Activated CD4-positive, alpha-beta T cell treated with anti-CD3 and anti-CD28 coated beads, Interleukin-2, amount 10 ng/mL, durations not matched to agents 7 days and 5 days (primary cell): ENCODE measurements around the gene PNCK. TPM values are rescaled to one million over a fixed set of nuclear protein-coding genes. Genes with fewer than 3 reads are reported as not detected.
A peak's percentile ranks its signal among the peaks of the same experiment; 100 is the strongest.

Experiments
- CTCF ChIA-PET: fragments of 350-600 bp; sonication (Branson Sonifier 250); formaldehyde crosslinking; loops from one replicate; lab custom pipeline; 2021; ENCODE audit warnings: antibody characterized with exemption; lab: Charles Lee
- POLR2A ChIA-PET: fragments of 350-600 bp; sonication (Branson Sonifier 250); formaldehyde crosslinking; loops from one replicate; lab custom pipeline; 2021; ENCODE audit warnings: antibody characterized with exemption; lab: Charles Lee
- DNase-seq: peaks from one replicate; pipeline ENCODE4 v3.0.0-alpha.2; 2020
- H3K27ac Mint-ChIP-seq: one replicate; pipeline ENCODE4 v1.8.0; 2021; ENCODE audit warnings: mild to moderate bottlenecking, moderate library complexity, mixed read lengths
- H3K27me3 Mint-ChIP-seq: one replicate; pipeline ENCODE4 v1.8.0; 2021; ENCODE audit warnings: mixed read lengths
- H3K36me3 Mint-ChIP-seq: one replicate; pipeline ENCODE4 v1.8.0; 2021; ENCODE audit warnings: low read depth, mixed read lengths
- H3K4me1 Mint-ChIP-seq: one replicate; pipeline ENCODE4 v1.8.0; 2021; ENCODE audit warnings: mixed read lengths
- H3K4me3 Mint-ChIP-seq: one replicate; pipeline ENCODE4 v1.8.0; 2021; ENCODE audit warnings: mild to moderate bottlenecking, moderate library complexity, mixed read lengths
- H3K9me3 Mint-ChIP-seq: one replicate; pipeline ENCODE4 v1.8.0; 2021; ENCODE audit warnings: mixed read lengths
- total RNA-seq, 2 experiments: library from RNA; stranded (reverse); gene quantifications; one replicate each; pipeline ENCODE4 v1.2.3, GENCODE V29; 2021

Gene PNCK
- total RNA-seq, 2 experiments from 2014 or later, result not detected

DNA sequence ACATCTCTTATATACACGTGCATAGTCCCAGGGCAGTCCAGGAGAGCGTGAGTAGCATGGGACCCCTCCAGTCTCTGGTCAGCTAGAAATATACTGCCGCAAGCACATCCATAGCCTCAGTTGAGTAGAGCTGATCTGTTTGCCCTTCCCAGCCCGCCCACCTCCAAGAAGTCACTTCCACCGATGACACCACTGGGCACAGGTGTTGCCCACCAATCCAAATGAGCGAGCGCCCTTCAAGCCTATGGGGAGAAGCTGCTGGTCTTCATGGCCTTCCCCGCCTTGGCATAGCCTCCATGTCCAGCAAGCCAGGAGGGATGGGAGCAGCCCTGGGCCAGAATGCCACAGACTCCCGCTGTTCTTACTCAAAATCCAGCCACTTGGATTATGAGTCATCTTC is 16.5 kb downstream of the PNCK start:
- Mint-ChIP-seq H3K9me3 (no peaks in the 10 kb centered on the region), H3K27ac (no peak overlapping the region), H3K27me3 (peaks cover 27% of the 10 kb centered on the region), H3K36me3 (no peaks in the 10 kb centered on the region), H3K4me1 (peaks cover 2% of the 10 kb centered on the region), H3K4me3 (no peak overlapping the region)
- ChIA-PET POLR2A (interaction anchor here (1.1 kb wide), 1 partner anchor 319 kb away, joined by 3 read pairs; no protein-coding TSS in a partner anchor), CTCF (interaction anchor here (0.7 to 2.1 kb wide), 5 partner anchors 11 to 117 kb away, joined by 3 to 9 read pairs (median 3); no protein-coding TSS in a partner anchor)
- no peak for DNase-seq

DNA sequence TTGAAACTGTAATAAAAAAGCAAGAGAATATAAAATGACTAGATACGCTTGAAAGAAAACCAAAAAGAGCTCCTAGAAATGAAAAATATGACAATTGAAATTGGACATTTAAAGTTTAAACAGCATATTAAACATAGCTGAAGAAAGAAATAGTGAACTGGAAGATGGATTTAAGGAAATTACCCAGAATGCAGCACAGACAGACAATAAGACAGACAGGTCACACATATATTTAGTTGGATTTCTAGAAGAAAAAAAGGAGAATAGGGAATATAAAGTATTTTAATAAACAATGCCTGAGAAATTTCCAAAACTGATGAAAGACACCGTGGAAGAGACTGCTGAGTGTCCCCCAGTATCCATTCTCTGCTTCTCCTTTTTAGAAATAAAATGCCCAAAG is 20.1 kb downstream of the PNCK start:
- Mint-ChIP-seq H3K36me3 (no peaks in the 10 kb centered on the region), H3K27me3 (peaks cover 6% of the 10 kb centered on the region), H3K9me3 (no peaks in the 10 kb centered on the region), H3K27ac (no peak overlapping the region), H3K4me1 (no peaks in the 10 kb centered on the region), H3K4me3 (no peak overlapping the region)
- ChIA-PET POLR2A (no interaction called here), CTCF (no interaction called here)
- no peak for DNase-seq

DNA sequence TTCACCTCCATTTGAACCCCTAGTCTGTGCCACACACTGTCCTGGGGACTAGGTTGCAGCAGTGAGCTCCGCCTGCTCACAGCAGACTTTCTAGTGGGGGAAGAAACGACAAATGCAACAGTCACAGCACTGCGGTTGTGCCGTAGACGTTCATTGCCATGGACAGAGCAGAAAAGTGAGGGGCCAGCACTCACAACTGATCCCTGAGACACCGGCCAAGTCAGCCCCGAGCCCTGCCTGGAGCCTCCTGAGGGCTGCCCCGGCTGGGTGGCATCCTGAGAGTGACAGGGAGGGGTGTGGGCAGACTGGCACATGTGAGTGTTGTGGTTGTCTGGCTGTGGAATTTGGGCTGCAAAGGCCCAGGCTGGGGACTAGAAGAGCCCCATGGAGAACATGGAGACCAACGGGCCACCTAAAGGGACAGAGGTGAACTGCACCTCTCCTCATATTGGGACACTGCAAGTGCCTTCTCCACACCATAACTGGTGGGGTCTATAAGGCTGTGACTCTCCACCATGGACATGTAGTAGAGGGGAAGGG is 22.0 kb downstream of the PNCK start:
- ChIA-PET CTCF (interaction anchor here (0.5 to 1.5 kb wide), 4 partner anchors 10 to 113 kb away, joined by 3 read pairs; no protein-coding TSS in a partner anchor), POLR2A (interaction anchor here (0.7 kb wide), 1 partner anchor 23 kb away, joined by 3 read pairs; no protein-coding TSS in a partner anchor)
- H3K4me1 Mint-ChIP-seq, result no peaks in the 10 kb centered on the region
- no peak overlapping the region for H3K4me3 Mint-ChIP-seq
- peaks cover 9% of the 10 kb centered on the region for H3K27me3 Mint-ChIP-seq
- no peaks in the 10 kb centered on the region for H3K9me3 Mint-ChIP-seq
- no peak for DNase-seq
- H3K36me3 Mint-ChIP-seq, result no peaks in the 10 kb centered on the region
- no peak overlapping the region for H3K27ac Mint-ChIP-seq

DNA sequence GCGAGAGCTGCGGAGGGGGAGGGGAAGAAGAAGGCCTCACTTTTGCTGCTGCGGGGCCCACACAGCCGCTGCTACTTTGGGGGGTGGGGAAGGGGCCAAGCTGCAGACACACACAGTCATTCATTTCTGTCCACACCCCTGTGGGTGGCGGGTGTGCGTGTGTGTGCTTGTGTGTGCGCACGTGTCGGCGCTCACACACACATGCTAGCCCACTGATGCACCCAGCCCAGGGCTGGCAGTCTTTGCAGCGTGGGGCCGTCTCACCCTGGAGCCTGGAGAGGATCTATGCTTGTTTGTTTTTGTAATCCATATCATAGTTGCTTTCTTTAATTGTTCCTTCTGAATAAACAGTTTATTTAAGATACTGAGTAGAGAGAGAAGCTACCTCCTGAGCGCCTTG is 22.7 kb downstream of the PNCK start:
- Mint-ChIP-seq H3K36me3 (no peaks in the 10 kb centered on the region), H3K27ac (no peak overlapping the region), H3K4me1 (no peaks in the 10 kb centered on the region), H3K27me3 (peaks cover 13% of the 10 kb centered on the region), H3K9me3 (no peaks in the 10 kb centered on the region), H3K4me3 (no peak overlapping the region)
- CTCF ChIA-PET, result interaction anchor here (1.1 to 1.5 kb wide), 2 partner anchors 10 to 97 kb away, joined by 3 read pairs; no protein-coding TSS in a partner anchor
- DNase-seq, result no peak
- POLR2A ChIA-PET, result no interaction called here

DNA sequence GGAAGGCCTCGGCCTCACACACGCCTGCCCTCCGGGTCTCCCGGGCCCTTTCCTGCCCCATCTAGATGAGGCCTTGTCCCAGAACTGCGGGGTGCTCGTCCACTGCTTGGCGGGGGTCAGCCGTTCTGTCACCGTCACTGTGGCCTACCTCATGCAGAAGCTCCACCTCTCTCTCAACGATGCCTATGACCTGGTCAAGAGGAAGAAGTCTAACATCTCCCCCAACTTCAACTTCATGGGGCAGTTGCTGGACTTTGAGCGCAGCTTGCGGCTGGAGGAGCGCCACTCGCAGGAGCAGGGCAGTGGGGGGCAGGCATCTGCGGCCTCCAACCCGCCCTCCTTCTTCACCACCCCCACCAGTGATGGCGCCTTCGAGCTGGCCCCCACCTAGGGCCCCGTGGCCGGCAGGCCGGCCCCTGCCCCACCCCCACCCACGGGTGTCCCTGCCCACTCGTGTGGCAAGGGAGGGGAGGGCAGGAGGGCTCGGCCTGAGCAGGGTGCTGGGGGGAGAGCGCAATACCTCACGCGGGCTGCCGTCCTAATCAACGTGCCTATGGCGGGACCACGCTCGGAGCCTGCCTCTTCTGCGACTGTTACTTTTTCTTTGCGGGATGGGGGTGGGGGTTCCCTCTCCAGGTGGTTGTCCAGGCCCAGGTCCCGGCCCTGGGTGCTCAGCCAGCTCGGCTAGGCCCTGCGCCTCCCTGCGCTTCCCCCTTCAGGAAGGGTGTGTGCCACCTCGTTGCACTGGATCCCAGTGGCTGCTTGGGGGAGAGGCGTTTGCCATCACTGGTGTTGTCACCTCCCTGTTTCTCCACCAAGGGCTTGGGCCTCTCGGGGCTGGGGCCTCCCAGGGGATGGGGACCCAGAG is 23.5 kb downstream of the PNCK start:
- H3K4me3 Mint-ChIP-seq, result no peak overlapping the region
- H3K4me1 Mint-ChIP-seq, result no peaks in the 10 kb centered on the region
- ChIA-PET CTCF (interaction anchor here (0.8 to 1.2 kb wide), 4 partner anchors 15 to 96 kb away, joined by 3 to 4 read pairs (median 4); no protein-coding TSS in a partner anchor), POLR2A (no interaction called here)
- H3K9me3 Mint-ChIP-seq, result no peaks in the 10 kb centered on the region
- H3K27ac Mint-ChIP-seq, result no peak overlapping the region
- H3K36me3 Mint-ChIP-seq, result no peaks in the 10 kb centered on the region
- H3K27me3 Mint-ChIP-seq, result peaks cover 19% of the 10 kb centered on the region
- DNase-seq, result no peak

DNA sequence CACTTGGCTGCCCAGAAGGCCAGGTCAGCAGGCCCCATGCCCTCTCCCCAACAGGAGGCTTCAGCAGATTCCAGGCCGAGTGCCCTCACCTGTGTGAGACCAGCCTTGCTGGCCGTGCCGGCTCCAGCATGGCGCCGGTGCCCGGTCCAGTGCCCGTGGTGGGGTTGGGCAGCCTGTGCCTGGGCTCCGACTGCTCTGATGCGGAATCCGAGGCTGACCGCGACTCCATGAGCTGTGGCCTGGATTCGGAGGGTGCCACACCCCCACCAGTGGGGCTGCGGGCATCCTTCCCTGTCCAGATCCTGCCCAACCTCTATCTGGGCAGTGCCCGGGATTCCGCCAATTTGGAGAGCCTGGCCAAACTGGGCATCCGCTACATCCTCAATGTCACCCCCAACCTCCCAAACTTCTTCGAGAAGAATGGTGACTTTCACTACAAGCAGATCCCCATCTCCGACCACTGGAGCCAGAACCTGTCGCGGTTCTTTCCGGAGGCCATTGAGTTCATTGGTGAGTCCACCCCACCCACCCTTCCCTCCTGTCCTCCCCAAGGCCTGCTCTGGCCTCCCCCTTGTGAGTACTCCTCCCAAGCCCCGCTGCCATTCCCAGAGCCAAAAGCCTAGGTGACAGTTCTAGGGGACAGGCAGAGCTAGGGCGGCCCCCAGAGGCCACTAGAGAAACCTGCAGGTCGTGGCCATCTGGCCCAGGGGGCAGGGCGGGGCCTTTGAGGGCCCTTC is 24.3 kb downstream of the PNCK start:
- H3K4me1 Mint-ChIP-seq, result no peaks in the 10 kb centered on the region
- peak; percentile 37 for DNase-seq
- ChIA-PET CTCF (interaction anchor here (0.8 to 1.2 kb wide), 5 partner anchors 12 to 95 kb away, joined by 3 to 4 read pairs (median 4); no protein-coding TSS in a partner anchor), POLR2A (no interaction called here)
- H3K9me3 Mint-ChIP-seq, result no peaks in the 10 kb centered on the region
- peaks cover 26% of the 10 kb centered on the region for H3K27me3 Mint-ChIP-seq
- no peaks in the 10 kb centered on the region for H3K36me3 Mint-ChIP-seq
- no peak overlapping the region for H3K27ac Mint-ChIP-seq
- no peak overlapping the region for H3K4me3 Mint-ChIP-seq

DNA sequence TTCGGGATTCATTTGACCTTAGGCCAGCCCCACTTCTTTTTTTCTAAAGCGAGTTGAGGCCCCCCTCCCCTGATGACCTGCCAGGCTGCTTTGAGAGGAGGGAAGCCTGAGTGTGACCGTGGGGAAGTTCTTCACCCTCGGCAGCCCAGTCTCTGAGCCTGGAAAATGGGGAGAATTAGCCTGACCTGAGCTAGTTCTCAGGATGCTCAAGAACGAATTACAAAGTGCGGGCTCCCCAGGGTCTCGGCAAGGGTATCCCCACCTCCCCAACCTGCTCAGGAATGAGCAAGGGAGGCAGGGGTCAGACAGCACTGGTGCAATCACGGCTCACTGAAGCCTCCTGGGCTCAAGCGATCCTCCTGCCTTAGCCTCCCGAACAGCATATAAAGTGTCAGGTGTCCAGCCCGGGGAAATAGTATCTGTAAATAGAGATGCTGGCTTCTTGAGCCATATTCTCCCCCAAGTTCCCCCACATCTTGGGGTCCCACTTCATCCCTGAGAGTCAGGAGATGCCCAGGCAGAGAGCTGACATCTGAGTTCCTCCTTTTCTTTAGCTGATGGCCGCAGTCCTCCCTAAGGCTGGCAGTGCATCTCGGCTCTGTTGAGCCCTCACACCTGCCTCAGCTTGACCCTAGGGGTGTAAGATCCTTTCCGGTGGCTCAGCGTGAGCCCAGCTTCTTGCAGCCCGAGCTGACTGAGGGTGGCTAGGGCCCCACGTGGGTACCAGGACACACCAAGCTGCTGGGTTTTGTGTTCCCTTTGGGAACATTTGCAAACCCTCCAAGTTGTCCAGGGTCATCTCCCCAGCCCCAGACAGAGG is 25.0 kb downstream of the PNCK start:
- H3K4me1 Mint-ChIP-seq, result no peaks in the 10 kb centered on the region
- POLR2A ChIA-PET, result no interaction called here
- no peak for DNase-seq
- no peak overlapping the region for H3K4me3 Mint-ChIP-seq
- CTCF ChIA-PET, result interaction anchor here (1.0 to 1.4 kb wide), 4 partner anchors 13 to 93 kb away, joined by 3 to 5 read pairs (median 4); no protein-coding TSS in a partner anchor
- no peak overlapping the region for H3K27ac Mint-ChIP-seq
- H3K27me3 Mint-ChIP-seq, result peaks cover 28% of the 10 kb centered on the region
- H3K36me3 Mint-ChIP-seq, result no peaks in the 10 kb centered on the region
- no peaks in the 10 kb centered on the region for H3K9me3 Mint-ChIP-seq

DNA sequence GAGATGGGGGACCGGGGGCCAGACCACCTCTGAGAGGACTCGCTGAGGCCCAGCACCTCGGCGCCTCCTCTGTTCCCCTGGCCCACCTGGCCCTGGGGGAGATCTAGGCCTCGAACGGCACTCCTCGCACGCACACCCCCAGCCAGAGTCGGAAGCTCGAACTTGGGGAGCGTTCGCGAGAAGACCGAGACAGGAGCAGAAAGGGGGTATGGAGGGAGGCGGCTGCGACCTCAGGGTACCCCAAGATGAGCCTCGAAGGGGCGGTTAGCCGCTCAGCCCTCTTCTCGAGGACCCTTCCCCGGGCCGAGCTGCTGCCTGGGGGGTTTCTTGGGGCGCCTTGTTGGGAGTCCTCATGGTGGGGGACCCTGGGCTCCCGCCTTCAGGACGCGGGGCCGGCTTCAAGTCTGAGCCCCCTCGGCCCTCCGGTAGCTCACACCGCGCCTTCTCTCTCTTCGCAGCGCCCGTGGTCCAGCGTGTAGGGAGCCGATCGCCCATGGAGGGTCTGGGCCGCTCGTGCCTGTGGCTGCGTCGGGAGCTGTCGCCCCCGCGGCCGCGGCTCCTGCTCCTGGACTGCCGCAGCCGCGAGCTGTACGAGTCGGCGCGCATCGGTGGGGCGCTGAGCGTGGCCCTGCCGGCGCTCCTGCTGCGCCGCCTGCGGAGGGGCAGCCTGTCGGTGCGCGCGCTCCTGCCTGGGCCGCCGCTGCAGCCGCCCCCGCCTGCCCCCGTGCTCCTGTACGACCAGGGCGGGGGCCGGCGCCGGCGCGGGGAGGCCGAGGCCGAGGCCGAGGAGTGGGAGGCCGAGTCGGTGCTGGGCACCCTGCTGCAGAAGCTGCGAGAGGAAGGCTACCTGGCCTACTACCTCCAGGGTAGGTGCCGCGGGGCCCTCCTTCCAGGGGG is 25.9 kb downstream of the PNCK start:
- DNase-seq, result no peak

DNA sequence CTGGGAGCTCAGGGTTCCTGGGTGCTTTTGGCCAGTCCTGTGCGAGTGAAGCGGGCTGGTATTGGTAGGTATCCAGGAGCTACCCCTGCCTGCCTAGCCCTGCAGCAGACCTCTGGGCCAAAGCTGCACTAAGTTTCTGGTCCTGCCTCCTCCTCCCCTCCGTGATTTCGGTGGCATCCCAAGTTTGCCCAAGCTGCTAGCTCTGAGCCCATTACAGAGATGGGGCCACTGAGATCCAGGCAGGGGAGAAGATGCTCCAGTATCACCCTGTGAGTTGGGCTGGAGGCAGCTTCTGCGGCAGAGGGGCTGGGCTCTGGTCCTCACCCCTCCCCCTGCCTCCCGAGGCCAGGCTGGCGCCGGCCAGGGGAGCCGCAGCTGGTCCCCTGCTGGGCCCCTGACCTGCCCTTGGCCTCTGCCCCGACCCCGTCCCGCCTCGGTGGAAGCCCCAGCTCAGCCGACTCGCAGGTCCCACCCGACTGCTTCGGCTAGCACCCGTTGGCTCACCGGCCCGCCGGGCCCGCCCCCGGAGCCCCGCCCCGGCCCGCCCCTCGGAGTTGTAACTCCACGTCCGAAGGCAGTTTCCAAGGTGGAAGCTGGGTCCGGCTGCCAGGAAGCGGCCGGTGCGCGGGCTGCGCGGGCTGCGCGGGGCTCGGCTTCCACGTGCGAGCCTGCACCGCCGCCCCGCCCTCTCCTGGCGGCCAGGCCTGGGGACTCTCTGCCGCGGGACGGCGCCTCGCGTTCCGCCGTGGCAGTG is 26.8 kb downstream of the PNCK start, which contains the start of gene DUSP9:
Gene DUSP9, plus strand, starts transcription at position 584 of the 754 bp plus-strand sequence. CDS start 751 bp downstream, outside the sequence.
- H3K27me3 Mint-ChIP-seq, result peaks cover 35% of the 10 kb centered on the region
- POLR2A ChIA-PET, result no interaction called here
- CTCF ChIA-PET, result interaction anchor here (1.2 to 2.7 kb wide), 4 partner anchors 16 to 107 kb away, joined by 3 to 8 read pairs (median 4); no protein-coding TSS in a partner anchor
- H3K4me3 Mint-ChIP-seq, result no peak within 1 kb of the TSS
- H3K4me1 Mint-ChIP-seq, result peaks cover 4% of the 10 kb centered on the region
- H3K27ac Mint-ChIP-seq, result no peak within 1 kb of the TSS
- DNase-seq, result no peak
- H3K9me3 Mint-ChIP-seq, result no peaks in the 10 kb centered on the region
- H3K36me3 Mint-ChIP-seq, result no peaks in the 10 kb centered on the region

More for the DNA sequence above, 25.9 kb downstream of the PNCK start:
- ChIA-PET CTCF (interaction anchor here (1.1 to 1.4 kb wide), 3 partner anchors 20 to 92 kb away, joined by 4 to 5 read pairs (median 4); no protein-coding TSS in a partner anchor), POLR2A (no interaction called here)
- Mint-ChIP-seq H3K9me3 (no peaks in the 10 kb centered on the region), H3K27me3 (peaks cover 33% of the 10 kb centered on the region), H3K4me1 (peaks cover 3% of the 10 kb centered on the region), H3K27ac (no peak overlapping the region), H3K36me3 (no peaks in the 10 kb centered on the region), H3K4me3 (no peak overlapping the region)

DNA sequence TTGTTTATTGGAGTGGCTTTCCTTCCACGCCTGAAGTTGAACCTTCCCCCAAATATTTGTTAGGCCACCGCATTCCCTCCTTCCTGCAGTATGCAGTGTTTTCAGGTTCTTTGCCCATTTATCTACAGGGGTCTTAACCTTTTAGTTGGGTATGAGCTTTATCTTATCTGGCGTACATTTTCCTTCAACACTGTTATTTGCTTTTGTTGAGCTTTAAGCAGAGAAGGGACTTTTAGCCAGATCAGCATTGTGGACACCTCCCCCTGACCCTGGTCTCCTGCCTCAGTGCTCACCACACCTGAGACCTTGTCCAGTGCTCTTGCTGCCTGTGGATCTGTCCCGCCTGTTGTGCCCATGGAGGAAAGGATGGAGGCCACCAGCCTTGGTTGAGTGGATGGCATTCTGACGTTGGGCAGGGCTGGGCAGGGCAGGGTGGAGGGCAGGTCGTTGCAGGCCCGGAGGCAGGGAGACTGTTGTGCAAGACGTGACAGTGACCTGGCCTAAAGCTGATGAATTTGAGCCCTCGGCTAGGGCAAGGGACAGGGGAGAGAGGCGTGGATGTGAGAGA is 27.6 kb downstream of the PNCK start:
- Mint-ChIP-seq H3K4me3 (no peak overlapping the region), H3K27ac (no peak overlapping the region), H3K36me3 (no peaks in the 10 kb centered on the region), H3K4me1 (peaks cover 8% of the 10 kb centered on the region), H3K27me3 (peaks cover 42% of the 10 kb centered on the region), H3K9me3 (no peaks in the 10 kb centered on the region)
- ChIA-PET CTCF (interaction anchor here (1.2 to 2.7 kb wide), 3 partner anchors 17 to 106 kb away, joined by 3 to 8 read pairs (median 4); no protein-coding TSS in a partner anchor), POLR2A (no interaction called here)
- DNase-seq, result no peak
